ENCODE results near the gene CUL1.

Gene CUL1

DNA sequence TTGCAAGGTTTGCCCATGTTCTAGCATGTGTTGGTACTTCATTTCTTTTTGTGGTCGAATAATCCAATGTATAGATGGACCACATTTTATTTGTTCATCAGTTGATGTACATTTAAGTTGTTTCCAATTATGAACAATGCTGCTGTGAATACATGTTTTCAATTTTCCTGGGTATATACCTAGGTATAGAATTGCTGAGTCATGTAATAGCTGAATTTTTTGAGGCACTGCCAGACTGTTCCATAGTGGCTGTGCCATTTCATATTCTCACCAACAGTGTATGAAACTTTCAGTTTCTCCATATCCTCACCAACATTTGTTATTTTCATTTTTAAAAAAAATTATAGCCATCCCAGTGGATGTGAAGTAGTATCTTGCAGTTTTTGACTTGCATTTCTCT, 94.9 kb downstream of the CUL1 start:
- Histone ChIP-seq H3K4me2 (ENCODE audit: low read length) (no peak overlapping the region), H3F3A (ENCODE audit: control insufficient read depth, insufficient read depth) (no peaks in the 10 kb centered on the region), H3K4me3 (ENCODE audit: low read length) (no peak overlapping the region), H3K4me1 (ENCODE audit: control insufficient read depth, low read length) (no peaks in the 10 kb centered on the region), H3K36me3 (ENCODE audit: control insufficient read depth, low read length) (peaks cover 89% of the 10 kb centered on the region), H3K27ac (ENCODE audit: low read depth, low read length) (no peak overlapping the region), H3K9me2 (replicated peaks; ENCODE audit: control insufficient read depth, low read length) (no peaks in the 10 kb centered on the region), H3K27me3 (ENCODE audit: control insufficient read depth, low read length) (no peaks in the 10 kb centered on the region), H3K9me3 (ENCODE audit: control insufficient read depth, insufficient read depth, low read length) (no peaks in the 10 kb centered on the region), H3K79me2 (ENCODE audit: control insufficient read depth, low read length) (no peaks in the 10 kb centered on the region), H4K20me1 (ENCODE audit: control insufficient read depth, insufficient read depth, low read depth, low read length) (no peaks in the 10 kb centered on the region)
- TF ChIP-seq EZH2phosphoT487 (IDR thresholded peaks at IDR 0.05; ENCODE audit: borderline replicate concordance, low read length), result no peak
- TF ChIP-seq, protein P1, sequence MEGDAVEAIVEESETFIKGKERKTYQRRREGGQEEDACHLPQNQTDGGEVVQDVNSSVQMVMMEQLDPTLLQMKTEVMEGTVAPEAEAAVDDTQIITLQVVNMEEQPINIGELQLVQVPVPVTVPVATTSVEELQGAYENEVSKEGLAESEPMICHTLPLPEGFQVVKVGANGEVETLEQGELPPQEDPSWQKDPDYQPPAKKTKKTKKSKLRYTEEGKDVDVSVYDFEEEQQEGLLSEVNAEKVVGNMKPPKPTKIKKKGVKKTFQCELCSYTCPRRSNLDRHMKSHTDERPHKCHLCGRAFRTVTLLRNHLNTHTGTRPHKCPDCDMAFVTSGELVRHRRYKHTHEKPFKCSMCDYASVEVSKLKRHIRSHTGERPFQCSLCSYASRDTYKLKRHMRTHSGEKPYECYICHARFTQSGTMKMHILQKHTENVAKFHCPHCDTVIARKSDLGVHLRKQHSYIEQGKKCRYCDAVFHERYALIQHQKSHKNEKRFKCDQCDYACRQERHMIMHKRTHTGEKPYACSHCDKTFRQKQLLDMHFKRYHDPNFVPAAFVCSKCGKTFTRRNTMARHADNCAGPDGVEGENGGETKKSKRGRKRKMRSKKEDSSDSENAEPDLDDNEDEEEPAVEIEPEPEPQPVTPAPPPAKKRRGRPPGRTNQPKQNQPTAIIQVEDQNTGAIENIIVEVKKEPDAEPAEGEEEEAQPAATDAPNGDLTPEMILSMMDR (IDR thresholded peaks at IDR 0.05; ENCODE audit: low read depth, low read length, poor library complexity, severe bottlenecking), result no peak

DNA sequence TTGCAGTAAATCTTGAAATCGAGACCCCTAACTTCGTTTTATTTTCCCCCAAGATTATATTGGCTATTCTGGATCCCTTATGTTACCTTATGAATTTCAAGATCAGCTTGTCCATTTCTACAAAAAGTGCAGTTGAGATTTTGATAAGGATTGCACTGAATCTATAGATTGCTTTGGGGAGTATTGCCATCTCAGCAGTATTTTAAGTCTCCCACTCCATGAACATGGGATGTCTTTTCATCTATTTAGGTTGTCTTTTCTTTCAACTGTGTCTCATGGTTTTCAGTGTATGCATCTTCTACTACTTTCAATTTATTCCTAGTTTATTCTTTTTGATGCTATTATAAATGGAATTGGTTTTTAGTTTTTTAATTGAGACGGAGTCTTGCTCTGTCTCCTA, 95.8 kb downstream of the CUL1 start:
- Histone ChIP-seq H3K9me3 (ENCODE audit: control insufficient read depth, insufficient read depth, low read length) (no peaks in the 10 kb centered on the region), H3K36me3 (ENCODE audit: control insufficient read depth, low read length) (peaks cover 90% of the 10 kb centered on the region), H3K79me2 (ENCODE audit: control insufficient read depth, low read length) (no peaks in the 10 kb centered on the region)

DNA sequence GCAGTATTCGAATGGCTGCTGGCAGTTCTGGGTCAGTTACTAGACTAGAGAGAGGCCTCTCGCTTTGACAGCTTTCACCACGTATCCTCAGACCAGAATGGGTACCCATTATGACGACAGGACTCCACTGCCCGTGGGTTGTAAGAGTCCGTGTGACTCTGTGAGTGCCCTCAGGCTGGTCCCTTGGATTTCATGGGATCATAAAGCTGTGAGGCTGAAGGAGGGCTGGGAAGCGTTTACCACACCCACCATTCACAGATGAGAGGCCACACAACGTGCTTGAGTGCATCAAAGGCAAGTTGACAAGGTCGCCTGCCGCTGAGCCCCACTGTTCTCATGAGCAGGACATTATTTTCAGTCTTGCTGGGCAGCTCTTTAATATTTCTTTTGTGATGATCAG, 98.1 kb downstream of the CUL1 start:
- no peaks in the 10 kb centered on the region for H3K4me1 ChIP-seq (ENCODE audit: control insufficient read depth, low read length)
- no peak overlapping the region for H3K27ac ChIP-seq (ENCODE audit: low read depth, low read length)
- peaks cover 89% of the 10 kb centered on the region for H3K36me3 ChIP-seq (ENCODE audit: control insufficient read depth, low read length)
- H3K79me2 ChIP-seq (ENCODE audit: control insufficient read depth, low read length), result no peaks in the 10 kb centered on the region
- H3F3A ChIP-seq (ENCODE audit: control insufficient read depth, insufficient read depth), result no peaks in the 10 kb centered on the region
- no peaks in the 10 kb centered on the region for H3K27me3 ChIP-seq (ENCODE audit: control insufficient read depth, low read length)
- no peak overlapping the region for H3K4me2 ChIP-seq (ENCODE audit: low read length)
- no peaks in the 10 kb centered on the region for H3K9me2 ChIP-seq (replicated peaks; ENCODE audit: control insufficient read depth, low read length)
- H3K9me3 ChIP-seq (ENCODE audit: control insufficient read depth, insufficient read depth, low read length), result no peaks in the 10 kb centered on the region
- H3K4me3 ChIP-seq (ENCODE audit: low read length), result no peak overlapping the region
- TF ChIP-seq, protein P1 (IDR thresholded peaks at IDR 0.05; ENCODE audit: low read depth, low read length, poor library complexity, severe bottlenecking), result no peak
- no peak for TF ChIP-seq EZH2phosphoT487 (IDR thresholded peaks at IDR 0.05; ENCODE audit: borderline replicate concordance, low read length)
- no peaks in the 10 kb centered on the region for H4K20me1 ChIP-seq (ENCODE audit: control insufficient read depth, insufficient read depth, low read depth, low read length)

More for the DNA sequence above, 95.8 kb downstream of the CUL1 start:
- H3K9me2 ChIP-seq (replicated peaks; ENCODE audit: control insufficient read depth, low read length), result no peaks in the 10 kb centered on the region
- H3K27ac ChIP-seq (ENCODE audit: low read depth, low read length), result no peak overlapping the region
- H3F3A ChIP-seq (ENCODE audit: control insufficient read depth, insufficient read depth), result no peaks in the 10 kb centered on the region
- TF ChIP-seq, protein P1 (IDR thresholded peaks at IDR 0.05; ENCODE audit: low read depth, low read length, poor library complexity, severe bottlenecking), result no peak
- no peak for TF ChIP-seq EZH2phosphoT487 (IDR thresholded peaks at IDR 0.05; ENCODE audit: borderline replicate concordance, low read length)
- no peak overlapping the region for H3K4me2 ChIP-seq (ENCODE audit: low read length)
- H3K4me1 ChIP-seq (ENCODE audit: control insufficient read depth, low read length), result no peaks in the 10 kb centered on the region
- no peaks in the 10 kb centered on the region for H3K27me3 ChIP-seq (ENCODE audit: control insufficient read depth, low read length)
- no peaks in the 10 kb centered on the region for H4K20me1 ChIP-seq (ENCODE audit: control insufficient read depth, insufficient read depth, low read depth, low read length)
- no peak overlapping the region for H3K4me3 ChIP-seq (ENCODE audit: low read length)
